Osteocyte (in vitro differentiated cells): ENCODE measurements around the gene SELENOK. TPM values are rescaled to one million over a fixed set of nuclear protein-coding genes. Genes with fewer than 3 reads are reported as not detected.

Experiments used
- DNase-seq: peaks from one replicate; pipeline ENCODE4 v3.0.0; 2021; ENCODE audit warnings: mixed read lengths; ENCODE audit not compliant: unreplicated experiment; ENCODE audit errors: extremely low spot score
- H3K27ac Mint-ChIP-seq: one replicate; pipeline ENCODE4 v1.8.0; 2021; ENCODE audit warnings: mild to moderate bottlenecking, mixed read lengths; ENCODE audit not compliant: unreplicated experiment
- H3K27me3 Mint-ChIP-seq: one replicate; pipeline ENCODE4 v1.8.0; 2021; ENCODE audit warnings: mixed read lengths; ENCODE audit not compliant: unreplicated experiment
- H3K36me3 Mint-ChIP-seq: one replicate; pipeline ENCODE4 v1.8.0; 2021; ENCODE audit warnings: mixed read lengths; ENCODE audit not compliant: unreplicated experiment
- H3K4me1 Mint-ChIP-seq: one replicate; pipeline ENCODE4 v1.8.0; 2021; ENCODE audit warnings: mixed read lengths; ENCODE audit not compliant: unreplicated experiment
- H3K4me3 Mint-ChIP-seq: one replicate; pipeline ENCODE4 v1.8.0; 2021; ENCODE audit warnings: mild to moderate bottlenecking, moderate library complexity, mixed read lengths; ENCODE audit not compliant: unreplicated experiment
- H3K9me3 Mint-ChIP-seq: one replicate; pipeline ENCODE4 v1.8.0; 2021; ENCODE audit warnings: mixed read lengths; ENCODE audit not compliant: unreplicated experiment
- long read RNA-seq: library from polyadenylated mRNA; unstranded; transcript quantifications from one replicate; pipeline ENCODE4 v2.0.0, GENCODE V29; 2021
- total RNA-seq: library from RNA; stranded (reverse); gene quantifications from 2 replicates; pipeline ENCODE4 v1.2.1, GENCODE V29; 2021
- TF ChIP-seq, protein P1 (sequence below): fragments of 200-600 bp; sonication (generic); IDR thresholded peaks from 2 replicates; pipeline ENCODE4 v1.5.0; 2021; ENCODE audit warnings: antibody characterized with exemption, mild to moderate bottlenecking, moderate library complexity

The SELENOK gene
- total RNA-seq: 31.6 and 32.8 TPM in 2 replicates
- long read RNA-seq, transcript SELENOK-204 (5 exons, 1,633 nt): major isoform, 74 of 75 reads
- long read RNA-seq, partial matches to known transcripts: 1 of 75 reads
- long read RNA-seq, other reads (novel, unspliced or antisense): 0 of 75 reads

DNA sequence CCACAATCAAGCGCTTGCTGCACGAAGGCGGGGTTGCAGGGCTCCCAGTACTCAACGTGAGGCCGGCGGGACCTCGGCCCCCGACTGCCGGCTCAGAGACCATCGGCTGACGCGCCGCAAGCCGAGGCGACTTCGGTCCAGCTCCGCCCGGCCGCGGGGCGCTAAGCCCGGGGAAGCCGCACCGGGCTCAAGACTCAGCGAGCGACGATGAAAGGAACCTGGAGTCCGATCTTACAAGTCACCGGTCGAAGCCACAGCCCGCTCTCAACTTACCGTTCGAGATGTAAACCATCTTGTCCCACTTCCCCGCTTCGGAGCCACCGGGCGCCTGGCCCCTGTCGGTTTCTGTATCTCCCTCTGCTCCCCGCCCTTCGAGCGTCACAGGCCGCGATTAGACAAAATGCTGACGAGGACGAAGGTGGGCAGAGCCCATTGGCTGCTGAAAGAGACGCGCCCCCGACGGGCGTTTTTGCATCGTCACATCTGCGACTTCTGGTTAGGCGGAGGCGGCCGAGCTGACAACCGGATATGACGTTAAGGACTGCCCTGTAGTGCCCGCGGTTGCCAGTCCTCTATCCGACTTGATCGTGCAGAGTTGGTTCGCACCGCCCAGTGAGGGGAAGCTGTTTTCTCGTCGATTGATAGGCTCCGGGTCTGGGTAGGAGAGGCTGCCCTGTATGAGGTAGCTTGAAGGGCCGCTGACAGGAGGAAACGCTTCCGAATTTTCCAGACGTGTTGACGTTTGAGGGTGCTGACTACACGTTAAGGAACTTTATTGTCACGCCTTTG, at the start of gene SELENOK:
Gene SELENOK (minus strand): TSS at position 363 of the 789 bp plus-strand sequence.
- peaks cover 25% of the 10 kb centered on the region for H3K27me3 Mint-ChIP-seq
- H3K36me3 Mint-ChIP-seq: peaks cover 8% of the 10 kb centered on the region
- H3K4me3 Mint-ChIP-seq: peak within 1 kb of the TSS; percentile 95
- TF ChIP-seq, protein P1, sequence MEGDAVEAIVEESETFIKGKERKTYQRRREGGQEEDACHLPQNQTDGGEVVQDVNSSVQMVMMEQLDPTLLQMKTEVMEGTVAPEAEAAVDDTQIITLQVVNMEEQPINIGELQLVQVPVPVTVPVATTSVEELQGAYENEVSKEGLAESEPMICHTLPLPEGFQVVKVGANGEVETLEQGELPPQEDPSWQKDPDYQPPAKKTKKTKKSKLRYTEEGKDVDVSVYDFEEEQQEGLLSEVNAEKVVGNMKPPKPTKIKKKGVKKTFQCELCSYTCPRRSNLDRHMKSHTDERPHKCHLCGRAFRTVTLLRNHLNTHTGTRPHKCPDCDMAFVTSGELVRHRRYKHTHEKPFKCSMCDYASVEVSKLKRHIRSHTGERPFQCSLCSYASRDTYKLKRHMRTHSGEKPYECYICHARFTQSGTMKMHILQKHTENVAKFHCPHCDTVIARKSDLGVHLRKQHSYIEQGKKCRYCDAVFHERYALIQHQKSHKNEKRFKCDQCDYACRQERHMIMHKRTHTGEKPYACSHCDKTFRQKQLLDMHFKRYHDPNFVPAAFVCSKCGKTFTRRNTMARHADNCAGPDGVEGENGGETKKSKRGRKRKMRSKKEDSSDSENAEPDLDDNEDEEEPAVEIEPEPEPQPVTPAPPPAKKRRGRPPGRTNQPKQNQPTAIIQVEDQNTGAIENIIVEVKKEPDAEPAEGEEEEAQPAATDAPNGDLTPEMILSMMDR: no peak
- H3K27ac Mint-ChIP-seq: peak within 1 kb of the TSS; percentile 98
- H3K4me1 Mint-ChIP-seq: peaks cover 26% of the 10 kb centered on the region
- no peaks in the 10 kb centered on the region for H3K9me3 Mint-ChIP-seq
- DNase-seq: peak; percentile 99

DNA sequence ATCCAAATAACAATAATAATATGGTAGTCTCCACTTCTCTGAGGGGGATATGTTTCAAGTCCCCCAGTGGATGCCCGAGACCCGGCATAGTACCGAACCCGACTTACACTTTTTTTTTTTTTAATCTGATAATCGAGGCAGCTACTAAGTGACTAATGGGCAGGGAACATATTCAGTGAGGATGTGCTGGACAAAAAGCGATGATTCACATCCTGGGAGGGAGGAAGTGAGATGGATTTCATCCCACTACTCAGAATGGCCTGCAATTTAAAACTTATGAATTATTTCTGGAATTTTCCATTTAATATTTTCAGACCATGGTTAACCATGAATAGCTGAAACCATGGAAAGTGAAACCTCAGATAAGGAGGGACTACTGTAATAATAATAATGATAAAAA, 49.5 kb upstream of the SELENOK start:
- H3K27me3 Mint-ChIP-seq: no peaks in the 10 kb centered on the region
- TF ChIP-seq, protein P1: no peak
- peaks cover 4% of the 10 kb centered on the region for H3K4me1 Mint-ChIP-seq
- H3K36me3 Mint-ChIP-seq: no peaks in the 10 kb centered on the region
- DNase-seq: no peak
- no peak overlapping the region for H3K4me3 Mint-ChIP-seq
- H3K27ac Mint-ChIP-seq: no peak overlapping the region
- peaks cover 10% of the 10 kb centered on the region for H3K9me3 Mint-ChIP-seq

DNA sequence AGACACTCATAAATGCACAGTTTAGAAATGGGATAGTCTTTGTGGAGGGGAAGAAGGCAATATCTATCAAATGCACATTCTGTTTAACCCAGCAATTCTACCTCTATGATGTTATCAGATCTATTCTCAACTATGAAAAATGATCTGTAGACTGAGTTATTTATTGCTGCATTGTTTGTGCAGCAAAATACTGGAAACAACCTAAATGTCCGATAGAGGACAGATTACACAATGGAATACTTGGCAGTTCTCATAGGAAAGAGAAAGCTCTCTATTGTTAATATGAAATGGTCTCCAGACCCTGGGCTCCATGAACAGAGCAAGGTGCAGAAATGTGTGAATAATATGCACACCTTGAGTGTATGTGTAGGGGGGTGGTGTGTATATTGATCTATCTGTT, 49.0 kb upstream of the SELENOK start:
- Mint-ChIP-seq H3K27me3 (no peaks in the 10 kb centered on the region), H3K4me3 (no peak overlapping the region), H3K4me1 (peaks cover 4% of the 10 kb centered on the region), H3K36me3 (no peaks in the 10 kb centered on the region), H3K9me3 (peaks cover 6% of the 10 kb centered on the region), H3K27ac (no peak overlapping the region)
- TF ChIP-seq, protein P1: no peak
- no peak for DNase-seq

DNA sequence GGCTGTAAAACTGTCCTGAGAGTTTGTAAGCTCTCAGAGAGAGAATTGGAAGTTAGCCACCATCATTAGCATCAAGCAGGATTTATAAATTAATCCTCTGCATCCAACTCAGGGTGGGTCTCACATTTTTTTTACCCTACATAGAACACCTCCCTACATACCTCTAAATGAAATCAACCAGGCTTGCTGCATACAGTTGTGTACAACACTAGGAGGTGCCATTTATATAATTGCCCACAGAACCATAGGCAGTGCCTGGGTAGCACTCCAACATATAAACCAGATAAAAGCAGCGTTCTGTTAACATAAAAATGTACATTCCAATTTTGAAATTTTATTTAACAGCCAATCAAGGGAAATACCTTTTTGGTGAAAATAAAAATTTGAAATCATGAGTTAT, 48.2 kb upstream of the SELENOK start:
- Mint-ChIP-seq H3K27me3 (no peaks in the 10 kb centered on the region), H3K9me3 (peaks cover 6% of the 10 kb centered on the region)
- TF ChIP-seq, protein P1: no peak

DNA sequence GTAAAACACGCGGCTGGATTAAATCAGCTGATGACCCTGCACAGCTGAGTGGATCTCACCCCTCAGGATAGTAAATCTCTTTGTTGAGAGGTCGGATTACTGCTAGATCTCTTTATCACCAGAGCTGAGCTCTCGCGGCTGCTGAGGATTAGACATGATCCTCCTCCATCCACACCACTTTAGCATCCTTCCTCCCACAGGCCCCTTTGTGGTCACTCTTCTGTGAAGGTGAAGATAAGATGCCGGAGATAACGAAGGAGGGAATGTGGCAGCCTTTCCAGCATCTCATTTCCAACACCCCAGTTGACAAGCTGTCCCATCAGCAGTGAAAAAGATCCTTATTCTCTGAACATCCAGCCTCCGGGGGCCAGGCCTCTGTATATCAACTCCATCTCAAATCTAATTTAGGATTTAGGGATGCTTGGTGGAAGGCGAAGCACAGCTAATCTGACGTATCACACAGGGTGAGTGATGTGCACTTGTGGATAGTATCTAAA, 47.5 kb upstream of the SELENOK start:
- Mint-ChIP-seq H3K4me1 (peaks cover 4% of the 10 kb centered on the region), H3K4me3 (no peak overlapping the region), H3K27ac (no peak overlapping the region), H3K27me3 (no peaks in the 10 kb centered on the region), H3K9me3 (peaks cover 5% of the 10 kb centered on the region), H3K36me3 (no peaks in the 10 kb centered on the region)
- no peak for DNase-seq
- TF ChIP-seq, protein P1: no peak

More for the DNA sequence above, 48.2 kb upstream of the SELENOK start:
- no peak overlapping the region for H3K4me3 Mint-ChIP-seq
- H3K4me1 Mint-ChIP-seq: peaks cover 4% of the 10 kb centered on the region
- no peaks in the 10 kb centered on the region for H3K36me3 Mint-ChIP-seq
- H3K27ac Mint-ChIP-seq: no peak overlapping the region
- no peak for DNase-seq
